ENCODE results near the gene RIIAD1.
"Not testable (repeated sequence)": the region's sequence is repeated elsewhere in the genome, so short reads cannot be mapped to it uniquely, and the experiment has no call there.

The RIIAD1 gene

DNA sequence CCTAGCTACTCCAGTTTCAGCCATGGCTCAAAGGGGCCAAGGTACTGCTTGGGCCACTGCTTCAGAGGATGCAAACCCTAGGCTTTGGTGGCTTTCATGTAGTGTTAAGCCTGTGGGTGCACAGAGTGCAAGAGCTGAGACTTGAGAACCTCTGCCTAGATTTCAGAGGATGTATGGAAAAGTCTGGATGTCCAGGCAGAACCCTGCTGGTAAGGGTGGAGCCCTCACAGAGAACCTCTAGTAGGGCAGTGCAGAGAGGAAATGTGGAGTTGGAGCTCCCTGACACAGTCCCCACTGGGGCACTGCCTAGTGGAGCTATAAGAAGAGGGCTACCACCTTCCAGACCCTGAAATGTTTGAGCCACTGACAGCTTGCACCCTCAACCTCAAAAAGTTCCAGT lies 16.2 kb downstream of the RIIAD1 start:
- DNase-seq = no peak

DNA sequence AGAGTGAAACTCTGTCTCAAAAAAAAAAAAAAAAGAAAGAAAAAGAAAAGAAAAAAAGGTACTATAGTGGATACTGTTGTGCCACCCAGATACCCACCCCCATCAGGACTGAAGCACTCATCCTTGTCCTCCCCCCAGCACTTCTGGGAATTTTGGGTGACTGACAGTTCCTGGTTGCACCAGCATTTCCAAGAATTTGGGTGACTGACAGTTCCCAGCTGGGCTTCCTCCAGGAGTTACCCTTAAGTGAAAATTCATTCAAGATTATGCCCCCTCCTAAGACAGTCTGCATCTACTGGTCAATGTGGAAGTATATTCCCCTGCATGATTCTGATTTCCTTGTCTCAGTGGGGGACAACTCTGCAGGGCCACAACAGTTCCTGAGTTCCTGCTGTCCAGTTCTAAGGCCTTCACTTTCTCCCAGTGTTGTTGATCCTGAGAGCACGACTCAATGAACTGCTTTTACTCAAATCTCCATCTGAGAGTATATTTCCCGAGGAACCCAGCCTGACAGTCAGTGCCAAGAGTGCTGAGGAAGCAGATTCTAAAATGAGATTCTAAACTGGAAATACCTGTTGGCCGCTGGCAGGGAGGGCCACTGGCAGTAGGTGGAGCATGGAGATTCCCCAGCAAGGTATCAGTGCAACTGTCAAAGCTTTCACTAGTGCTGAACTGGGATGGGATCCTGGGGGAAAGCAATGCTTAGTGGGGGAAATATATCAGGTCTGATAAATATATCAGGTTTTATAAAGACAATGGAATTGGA lies 18.5 kb downstream of the RIIAD1 start:
- DNase-seq = no peak

DNA sequence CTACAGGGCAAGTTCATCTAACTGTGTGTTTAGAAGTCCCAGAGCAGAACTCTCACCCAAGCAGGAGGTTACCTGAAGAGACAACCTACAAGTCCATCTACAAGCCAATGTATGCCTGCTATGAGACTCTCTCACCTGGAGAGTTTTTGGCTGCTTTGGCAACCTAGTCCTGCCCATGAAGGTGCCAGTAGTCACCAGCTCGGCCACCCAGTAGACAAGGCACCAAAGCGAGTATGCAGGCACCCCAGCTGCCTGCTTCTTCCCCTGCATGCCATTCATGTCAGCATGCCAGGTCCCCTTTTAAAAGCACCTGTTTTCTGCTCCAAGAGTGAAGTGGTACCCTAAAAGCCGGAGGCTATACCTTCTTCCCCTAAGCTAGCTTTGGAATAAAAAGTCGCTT lies 20.2 kb downstream of the RIIAD1 start:
- DNase-seq = no peak

- DNase-seq = no peak
These were observed 35.0 kb downstream of the RIIAD1 start for GRCh38 chr1:151756291-151756690.

GRCh38 chr1:151759241-151759640 lies 37.9 kb downstream of the RIIAD1 start:
- no peak for DNase-seq

DNA sequence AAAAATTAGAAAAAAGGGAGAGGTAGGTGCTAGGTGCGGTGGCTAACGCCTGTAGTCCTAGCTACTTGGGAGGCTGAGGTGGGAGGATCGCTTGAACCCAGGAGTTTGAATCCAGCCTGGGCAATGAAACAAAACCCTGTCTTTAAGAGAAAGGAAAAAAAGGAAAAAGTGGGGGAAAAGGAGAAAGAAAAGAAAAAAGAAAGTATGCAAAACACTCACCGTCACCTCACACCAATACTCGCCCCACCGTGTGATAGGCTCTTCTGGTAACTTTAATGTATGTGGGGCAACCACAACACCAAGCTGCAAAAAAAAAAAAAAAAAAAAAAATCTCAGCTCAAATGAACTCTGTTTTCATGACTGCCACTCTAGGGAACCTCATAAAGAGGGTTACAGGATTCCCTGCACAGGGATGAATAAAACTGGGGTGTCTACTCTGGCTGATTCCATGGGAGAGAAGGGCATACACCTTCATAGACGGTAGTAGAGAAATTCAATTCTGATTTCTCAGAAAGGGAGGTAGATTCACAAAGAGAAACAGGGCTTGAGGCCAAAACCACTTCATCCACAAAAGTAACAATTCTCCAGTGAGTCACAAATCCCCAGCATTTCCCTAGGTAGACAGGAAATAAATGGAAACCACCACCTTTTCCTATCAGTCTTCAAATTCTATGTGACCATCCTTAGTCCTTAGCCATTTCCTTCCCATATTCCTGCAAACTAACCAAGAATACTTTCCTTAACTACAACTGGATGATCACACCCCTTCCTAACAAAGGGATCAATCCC lies 39.5 kb downstream of the RIIAD1 start:
- no peak for DNase-seq

DNA sequence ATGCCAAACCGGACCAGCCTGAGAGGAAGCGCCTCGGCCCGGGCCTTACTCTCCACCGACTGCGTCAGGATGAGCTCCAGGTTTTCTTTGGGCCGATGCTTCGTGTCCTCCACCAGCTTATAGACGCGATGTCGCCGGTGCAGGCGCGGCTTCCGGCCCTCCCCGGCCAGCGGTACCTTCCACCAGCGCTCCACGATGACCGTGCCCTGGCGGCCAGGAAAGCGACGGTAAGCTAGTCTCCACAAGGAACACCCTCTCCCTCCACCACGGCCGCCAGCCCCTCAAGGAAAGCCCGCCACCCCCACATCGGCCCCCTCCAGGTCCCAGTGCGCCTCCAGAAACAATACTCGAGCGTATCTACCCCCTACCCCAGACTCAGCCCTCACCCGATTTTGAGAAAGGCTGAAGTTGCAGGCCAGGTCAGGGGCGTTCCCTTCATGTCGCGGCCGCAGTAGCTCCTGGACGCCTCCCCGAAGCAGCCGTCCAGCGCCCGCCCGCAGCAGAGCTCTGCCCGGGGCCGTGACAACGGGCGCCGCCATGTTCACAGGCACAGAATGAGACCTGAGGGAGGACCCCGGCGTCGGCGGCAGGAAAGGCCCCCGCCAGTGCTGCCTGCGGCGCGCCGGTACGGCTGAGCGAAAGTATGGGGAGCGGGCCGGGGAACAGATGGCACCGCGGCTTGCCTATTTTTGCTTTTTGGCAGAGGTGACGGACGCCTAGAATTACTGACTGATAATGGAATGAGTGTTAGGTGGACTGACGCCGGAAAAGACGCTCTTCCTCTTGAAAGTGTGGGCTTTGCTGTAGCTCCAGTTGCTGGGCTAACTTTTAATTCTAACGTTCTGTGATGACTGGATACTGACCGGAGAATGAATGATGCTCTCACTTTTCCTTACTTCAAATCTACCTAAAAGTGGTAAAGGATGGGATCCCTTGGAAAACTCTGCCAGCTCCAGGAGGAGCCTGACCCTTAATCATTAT lies 41.9 kb downstream of the RIIAD1 start, which contains the start of gene MRPL9:
MRPL9 (minus strand) TSS at position 556 of the 981 bp plus-strand sequence; CDS start at position 539, 17 bp downstream.
- DNase-seq = peak; percentile 80

DNA sequence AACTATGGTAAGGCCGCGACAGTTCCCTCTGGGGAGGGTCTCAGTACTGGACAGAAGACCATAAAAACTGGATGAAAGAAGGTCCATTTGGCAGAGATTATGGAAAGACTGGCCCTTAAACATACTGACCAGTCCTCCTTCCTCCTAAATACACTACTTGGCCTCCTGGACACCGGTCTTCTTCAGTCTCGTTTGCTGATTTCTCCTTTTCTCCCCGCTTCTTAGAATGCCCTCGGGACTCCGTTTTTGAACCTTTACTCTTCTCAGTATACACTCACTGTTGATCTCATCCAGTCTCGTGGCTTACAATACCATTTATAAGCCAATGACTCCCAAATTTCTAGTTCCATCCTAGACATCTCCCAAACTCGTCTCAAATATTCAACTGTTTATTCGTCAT lies 42.7 kb downstream of the RIIAD1 start:
- DNase-seq = no peak

DNA sequence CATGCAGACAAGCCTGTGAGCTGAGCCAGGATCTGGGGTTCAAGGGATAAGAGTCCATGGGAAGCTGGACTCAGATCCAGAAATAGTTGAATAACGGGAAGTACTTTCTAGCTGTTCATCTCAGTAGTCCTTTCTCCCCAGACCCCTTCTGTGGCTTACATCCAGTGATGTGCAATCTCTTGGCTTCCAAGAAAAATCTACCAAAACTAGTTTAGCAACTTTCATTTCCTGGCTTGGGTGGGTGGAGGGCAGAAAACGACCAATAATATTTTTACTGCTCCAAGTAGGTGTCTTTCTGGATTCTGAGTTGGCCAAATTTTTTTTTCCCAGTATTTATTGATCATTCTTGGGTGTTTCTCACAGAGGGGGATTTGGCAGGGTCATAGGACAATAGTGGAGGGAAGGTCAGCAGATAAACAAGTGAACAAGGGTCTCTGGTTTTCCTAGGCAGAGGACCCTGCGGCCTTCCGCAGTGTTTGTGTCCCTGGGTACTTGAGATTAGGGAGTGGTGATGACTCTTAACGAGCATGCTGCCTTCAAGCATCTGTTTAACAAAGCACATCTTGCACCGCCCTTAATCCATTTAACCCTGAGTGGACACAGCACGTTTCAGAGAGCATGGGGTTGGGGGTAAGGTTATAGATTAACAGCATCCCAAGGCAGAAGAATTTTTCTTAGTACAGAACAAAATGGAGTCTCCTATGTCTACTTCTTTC lies 47.2 kb downstream of the RIIAD1 start:
- not testable (repeated sequence) for DNase-seq

- DNase-seq = not testable (repeated sequence)
These were observed 47.9 kb downstream of the RIIAD1 start for GRCh38 chr1:151769270-151769669.

DNA sequence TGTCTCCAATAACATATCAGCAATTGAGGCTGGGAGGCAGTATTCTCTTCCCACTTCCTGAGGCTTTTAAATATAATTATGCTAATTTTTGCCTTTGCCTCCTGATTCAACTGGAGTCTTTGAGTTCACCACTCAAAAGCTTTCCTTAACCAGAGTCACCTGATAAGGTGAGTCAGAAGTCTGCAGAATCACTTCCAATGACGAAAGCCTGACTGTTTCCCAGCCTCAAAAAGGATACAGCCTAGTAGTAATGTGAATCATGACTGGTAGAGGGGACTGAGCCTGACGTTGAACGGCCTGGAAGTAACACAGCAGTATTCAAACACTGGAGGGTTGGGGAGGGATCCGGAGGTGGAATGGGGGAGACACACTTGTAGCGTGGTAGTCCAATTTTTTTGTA lies 52.4 kb downstream of the RIIAD1 start:
- DNase-seq = no peak

- no peak for DNase-seq
These were observed 53.1 kb downstream of the RIIAD1 start for GRCh38 chr1:151774256-151774922.

DNA sequence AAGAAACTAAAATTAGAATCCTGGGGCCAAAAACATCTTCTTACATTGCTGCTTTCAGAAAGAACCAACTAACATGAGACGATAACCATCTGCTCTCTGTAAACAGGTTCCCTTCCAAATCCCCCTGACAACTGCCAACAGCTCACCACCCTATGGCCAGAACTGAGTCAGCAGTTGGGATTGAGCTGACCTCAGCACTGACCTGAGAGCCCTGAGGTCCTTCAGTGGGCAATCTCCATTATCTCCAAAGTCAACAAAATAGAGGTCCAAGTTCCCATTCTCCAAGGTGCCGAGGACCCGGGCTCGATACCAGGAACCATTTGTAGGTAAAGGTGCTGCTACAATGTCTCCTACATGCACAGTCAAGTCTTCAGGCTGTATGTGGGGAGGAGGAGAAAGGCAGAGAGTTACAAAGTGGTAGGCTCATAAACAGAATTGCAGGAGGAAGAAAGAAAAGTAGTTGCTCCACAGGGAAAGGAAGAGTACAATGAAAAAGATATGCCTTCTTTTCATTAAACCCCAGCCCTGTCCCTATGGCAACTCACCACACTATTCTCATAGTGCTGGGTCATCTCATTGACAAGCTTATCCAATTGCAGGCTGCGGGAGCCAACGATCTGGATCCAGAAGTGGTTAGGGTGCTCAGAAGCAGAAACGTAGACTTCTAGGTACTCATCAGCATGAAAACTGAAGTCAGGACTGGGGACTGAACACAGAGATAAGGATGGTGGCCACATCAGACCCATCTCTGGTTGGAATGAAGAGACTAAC lies 54.8 kb downstream of the RIIAD1 start:
- DNase-seq = no peak

- no peak for DNase-seq
These were observed 55.3 kb downstream of the RIIAD1 start for GRCh38 chr1:151776665-151777062.

GRCh38 chr1:151777317-151777716 lies 56.0 kb downstream of the RIIAD1 start:
- DNase-seq = no peak

All from activated CD4-positive, alpha-beta T cell treated with anti-CD3 and anti-CD28 coated beads, Interleukin-2, amount 50 U/mL, for 4 hours (primary cell).